ENCODE data around the gene SPAG5. TPM values are rescaled to one million over a fixed set of nuclear protein-coding genes. Genes with fewer than 3 reads are reported as not detected.
A peak's percentile ranks its signal among the peaks of the same experiment; 100 is the strongest.

Gene SPAG5
- total RNA-seq, 1 donor from 2014 or later = 28.5 TPM

GRCh38 chr17:28571361-28572122 is 27.3 kb downstream of the SPAG5 start, which contains the start of gene PIGS:
TSS of gene PIGS (minus strand) at chr17:28571524. CDS start at chr17:28571496, 28 bp downstream.
- H3K27ac Mint-ChIP-seq (ENCODE audit: unreplicated experiment) = peak within 1 kb of the TSS; percentile 89
- peaks cover 12% of the 10 kb centered on the region for H3K36me3 Mint-ChIP-seq (ENCODE audit: low read depth, unreplicated experiment)
- DNase-seq (ENCODE audit: low spot score) = peak; percentile 93
- H3K9me3 Mint-ChIP-seq (ENCODE audit: unreplicated experiment) = no peaks in the 10 kb centered on the region
- TF ChIP-seq, protein P1, sequence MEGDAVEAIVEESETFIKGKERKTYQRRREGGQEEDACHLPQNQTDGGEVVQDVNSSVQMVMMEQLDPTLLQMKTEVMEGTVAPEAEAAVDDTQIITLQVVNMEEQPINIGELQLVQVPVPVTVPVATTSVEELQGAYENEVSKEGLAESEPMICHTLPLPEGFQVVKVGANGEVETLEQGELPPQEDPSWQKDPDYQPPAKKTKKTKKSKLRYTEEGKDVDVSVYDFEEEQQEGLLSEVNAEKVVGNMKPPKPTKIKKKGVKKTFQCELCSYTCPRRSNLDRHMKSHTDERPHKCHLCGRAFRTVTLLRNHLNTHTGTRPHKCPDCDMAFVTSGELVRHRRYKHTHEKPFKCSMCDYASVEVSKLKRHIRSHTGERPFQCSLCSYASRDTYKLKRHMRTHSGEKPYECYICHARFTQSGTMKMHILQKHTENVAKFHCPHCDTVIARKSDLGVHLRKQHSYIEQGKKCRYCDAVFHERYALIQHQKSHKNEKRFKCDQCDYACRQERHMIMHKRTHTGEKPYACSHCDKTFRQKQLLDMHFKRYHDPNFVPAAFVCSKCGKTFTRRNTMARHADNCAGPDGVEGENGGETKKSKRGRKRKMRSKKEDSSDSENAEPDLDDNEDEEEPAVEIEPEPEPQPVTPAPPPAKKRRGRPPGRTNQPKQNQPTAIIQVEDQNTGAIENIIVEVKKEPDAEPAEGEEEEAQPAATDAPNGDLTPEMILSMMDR (IDR thresholded peaks at IDR 0.05; ENCODE audit: unreplicated experiment) = no peak
- peaks cover 8% of the 10 kb centered on the region for H3K27me3 Mint-ChIP-seq (ENCODE audit: unreplicated experiment)
- H3K4me3 Mint-ChIP-seq (ENCODE audit: unreplicated experiment) = peak within 1 kb of the TSS; percentile 99
- H3K4me1 Mint-ChIP-seq (ENCODE audit: unreplicated experiment) = peaks cover 16% of the 10 kb centered on the region

DNA sequence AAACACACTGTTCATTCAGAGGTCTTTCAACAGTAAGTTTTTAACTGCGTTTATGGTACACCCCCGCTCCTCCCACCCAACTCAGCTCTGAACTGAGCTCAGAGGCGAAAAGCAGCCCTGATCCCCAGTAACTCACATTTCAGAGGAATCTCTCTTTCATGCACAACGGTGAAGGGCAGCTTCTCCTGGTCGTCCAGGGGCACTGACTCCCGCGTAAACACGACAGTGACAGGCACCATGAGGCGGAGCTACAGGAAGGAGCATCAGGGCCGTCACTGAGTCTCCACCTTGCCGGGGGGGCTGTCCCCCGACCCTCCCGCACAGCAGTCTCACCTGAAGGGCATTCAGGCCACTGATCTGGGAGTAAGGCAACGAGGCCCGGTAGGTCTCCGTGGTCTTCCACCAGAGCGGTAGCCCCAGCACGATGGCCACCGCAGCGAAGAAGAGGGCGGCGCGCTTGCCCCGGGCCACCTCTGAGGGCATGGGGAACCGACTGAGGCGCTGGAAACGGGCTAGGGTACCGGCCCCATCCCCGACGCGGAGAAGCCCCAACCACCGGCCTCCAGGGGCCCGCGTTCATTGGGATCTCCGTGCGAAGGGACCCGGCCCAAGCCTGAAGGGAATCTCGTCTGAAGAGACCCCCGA is 28.0 kb downstream of the SPAG5 start:
- H3K36me3 Mint-ChIP-seq (ENCODE audit: low read depth, unreplicated experiment) = peaks cover 12% of the 10 kb centered on the region
- TF ChIP-seq, protein P1 (IDR thresholded peaks at IDR 0.05; ENCODE audit: unreplicated experiment) = no peak
- peaks cover 11% of the 10 kb centered on the region for H3K4me1 Mint-ChIP-seq (ENCODE audit: unreplicated experiment)
- no peak for DNase-seq (ENCODE audit: low spot score)
- H3K27ac Mint-ChIP-seq (ENCODE audit: unreplicated experiment) = peak overlapping the region; percentile 89
- peaks cover 5% of the 10 kb centered on the region for H3K27me3 Mint-ChIP-seq (ENCODE audit: unreplicated experiment)
- peak overlapping the region; percentile 99 for H3K4me3 Mint-ChIP-seq (ENCODE audit: unreplicated experiment)
- H3K9me3 Mint-ChIP-seq (ENCODE audit: unreplicated experiment) = no peaks in the 10 kb centered on the region

GRCh38 chr17:28569446-28569845 is 29.4 kb downstream of the SPAG5 start:
- TF ChIP-seq, protein P1 (IDR thresholded peaks at IDR 0.05; ENCODE audit: unreplicated experiment) = no peak
- Mint-ChIP-seq H3K36me3 (ENCODE audit: low read depth, unreplicated experiment) (peaks cover 12% of the 10 kb centered on the region), H3K4me3 (ENCODE audit: unreplicated experiment) (peak overlapping the region; percentile 60), H3K4me1 (ENCODE audit: unreplicated experiment) (peaks cover 11% of the 10 kb centered on the region), H3K27ac (ENCODE audit: unreplicated experiment) (no peak overlapping the region), H3K27me3 (ENCODE audit: unreplicated experiment) (peaks cover 1% of the 10 kb centered on the region), H3K9me3 (ENCODE audit: unreplicated experiment) (no peaks in the 10 kb centered on the region)
- no peak for DNase-seq (ENCODE audit: low spot score)

- H3K27me3 Mint-ChIP-seq (ENCODE audit: unreplicated experiment) = peaks cover 1% of the 10 kb centered on the region
- H3K36me3 Mint-ChIP-seq (ENCODE audit: low read depth, unreplicated experiment) = peaks cover 10% of the 10 kb centered on the region
- peaks cover 11% of the 10 kb centered on the region for H3K4me1 Mint-ChIP-seq (ENCODE audit: unreplicated experiment)
- no peak for DNase-seq (ENCODE audit: low spot score)
- no peak overlapping the region for H3K4me3 Mint-ChIP-seq (ENCODE audit: unreplicated experiment)
- TF ChIP-seq, protein P1 (IDR thresholded peaks at IDR 0.05; ENCODE audit: unreplicated experiment) = no peak
- H3K9me3 Mint-ChIP-seq (ENCODE audit: unreplicated experiment) = no peaks in the 10 kb centered on the region
- H3K27ac Mint-ChIP-seq (ENCODE audit: unreplicated experiment) = no peak overlapping the region
Observed at GRCh38 chr17:28567604-28568003, 31.2 kb downstream of the SPAG5 start.

- TF ChIP-seq, protein P1 (IDR thresholded peaks at IDR 0.05; ENCODE audit: unreplicated experiment) = no peak
- Mint-ChIP-seq H3K9me3 (ENCODE audit: unreplicated experiment) (no peaks in the 10 kb centered on the region), H3K27ac (ENCODE audit: unreplicated experiment) (no peak overlapping the region), H3K27me3 (ENCODE audit: unreplicated experiment) (peaks cover 4% of the 10 kb centered on the region), H3K36me3 (ENCODE audit: low read depth, unreplicated experiment) (peaks cover 24% of the 10 kb centered on the region), H3K4me3 (ENCODE audit: unreplicated experiment) (no peak overlapping the region), H3K4me1 (ENCODE audit: unreplicated experiment) (peaks cover 7% of the 10 kb centered on the region)
- DNase-seq (ENCODE audit: low spot score) = no peak
Observed at GRCh38 chr17:28563475-28563874, 35.4 kb downstream of the SPAG5 start.

Measured in endothelial cell (in vitro differentiated cells).